HepG2 (cell line): ENCODE results near the gene CD151. TPM values are rescaled to one million over a fixed set of nuclear protein-coding genes. Genes with fewer than 3 reads are reported as not detected.

Source experiments
- BRD4 ChIP-seq: sonication (generic); formaldehyde crosslinking; IDR thresholded peaks from 2 replicates; pipeline ENCODE4 v1.4.0; 2020; ENCODE audit warnings: missing genetic modification reagents
- KDM3A ChIP-seq: IDR thresholded peaks from 2 replicates; pipeline ENCODE4 v1.6.1; 2018; ENCODE audit warnings: low read depth, missing compliant biosample characterization
- KLF9 ChIP-seq: IDR thresholded peaks from 2 replicates; pipeline ENCODE4 v1.6.1; 2016; ENCODE audit warnings: low read depth
- MEIS2 ChIP-seq: sonication (generic); formaldehyde crosslinking; IDR thresholded peaks from 2 replicates; pipeline ENCODE4 v1.9.0; 2021; ENCODE audit warnings: mild to moderate bottlenecking, missing genetic modification reagents
- NCOA2 ChIP-seq: sonication (generic); formaldehyde crosslinking; IDR thresholded peaks from 2 replicates; pipeline ENCODE4 v1.8.0; 2022; ENCODE audit warnings: inconsistent platforms
- PAWR ChIP-seq: sonication (generic); formaldehyde crosslinking; IDR thresholded peaks from 2 replicates; pipeline ENCODE4 v1.4.0; 2020; ENCODE audit warnings: missing genetic modification reagents, mild to moderate bottlenecking, borderline replicate concordance
- PHF21A ChIP-seq: sonication (generic); formaldehyde crosslinking; IDR thresholded peaks from 2 replicates; pipeline ENCODE4 v1.5.0; 2020; ENCODE audit warnings: mild to moderate bottlenecking, missing genetic modification reagents
- PLRG1 ChIP-seq: fragments of 450-650 bp; conservative IDR thresholded peaks from 2 replicates; pipeline ENCODE4 v1.6.1; 2016
- PLSCR1 ChIP-seq: sonication (generic); formaldehyde crosslinking; IDR thresholded peaks from 2 replicates; pipeline ENCODE4 v1.5.0; 2020; ENCODE audit warnings: missing genetic modification reagents, mild to moderate bottlenecking, borderline replicate concordance
- POLR2AphosphoS5 ChIP-seq: IDR thresholded peaks from 2 replicates; pipeline ENCODE4 v1.6.1; 2012; ENCODE audit warnings: low read depth, low read length
- REPIN1 ChIP-seq: sonication (generic); formaldehyde crosslinking; IDR thresholded peaks from 2 replicates; pipeline ENCODE4 v1.8.0; 2022; ENCODE audit warnings: missing genetic modification reagents, low read depth, mild to moderate bottlenecking, borderline replicate concordance
- STAG1 ChIP-seq: sonication (generic); formaldehyde crosslinking; IDR thresholded peaks from 2 replicates; pipeline ENCODE4 v1.4.0; 2020; ENCODE audit warnings: missing genetic modification reagents
- TBL1XR1 ChIP-seq: fragments of 150-350 bp; IDR thresholded peaks from 2 replicates; pipeline ENCODE4 v1.6.1; 2014; ENCODE audit warnings: borderline replicate concordance, low read length; ENCODE audit not compliant: partially characterized antibody
- WIZ ChIP-seq: sonication (generic); formaldehyde crosslinking; IDR thresholded peaks from 2 replicates; pipeline ENCODE4 v1.5.1; 2020; ENCODE audit warnings: mild to moderate bottlenecking, missing genetic modification reagents
- YEATS4 ChIP-seq: sonication (generic); formaldehyde crosslinking; IDR thresholded peaks from 2 replicates; pipeline ENCODE4 v1.4.0; 2020; ENCODE audit warnings: missing genetic modification reagents, borderline replicate concordance
- ZNF234 ChIP-seq: sonication (generic); formaldehyde crosslinking; conservative IDR thresholded peaks from 2 replicates; pipeline ENCODE4 v1.5.1; 2020; ENCODE audit warnings: mild to moderate bottlenecking, missing genetic modification reagents
- ZNF260 ChIP-seq: sonication (generic); formaldehyde crosslinking; IDR thresholded peaks from 2 replicates; pipeline ENCODE4 v1.4.0; 2020; ENCODE audit warnings: missing genetic modification reagents, low read depth, mild to moderate bottlenecking, borderline replicate concordance
- ZNF468 ChIP-seq: sonication (generic); formaldehyde crosslinking; IDR thresholded peaks from 2 replicates; pipeline ENCODE4 v1.8.0; 2022; ENCODE audit warnings: mild to moderate bottlenecking, moderate library complexity, missing genetic modification reagents
- ZNF670 ChIP-seq: sonication (generic); formaldehyde crosslinking; IDR thresholded peaks from 2 replicates; pipeline ENCODE4 v1.8.0; 2022; ENCODE audit warnings: mild to moderate bottlenecking, missing genetic modification reagents, borderline replicate concordance
- ZNF737 ChIP-seq: sonication (generic); formaldehyde crosslinking; IDR thresholded peaks from 2 replicates; pipeline ENCODE4 v1.5.0; 2020; ENCODE audit warnings: missing genetic modification reagents, mild to moderate bottlenecking, borderline replicate concordance
- ZNF747 ChIP-seq: sonication (generic); formaldehyde crosslinking; IDR thresholded peaks from 2 replicates; pipeline ENCODE4 v1.8.1; 2023; ENCODE audit warnings: missing genetic modification reagents, mild to moderate bottlenecking, borderline replicate concordance
- polyA plus RNA-seq, 8 experiments: library from polyadenylated mRNA; depleted of rRNA in 3 of 8; stranded (reverse) in 7 of 8; unstranded in 1 of 8; fragments of >200 nt; fragmentation: Illumina TruSeq in 4 of 8; extraction: Trizol in 4 of 8; gene quantifications; 2 replicates each; pipeline versions ENCODE4 v1.2.1 to v1.2.3, GENCODE V29; 2011 to 2016; ENCODE audit warnings: low read depth in 4 of 8, missing spikeins in 1 of 8, mixed read lengths in 1 of 8; ENCODE audit not compliant: insufficient read depth in 1 of 8
- total RNA-seq, 5 experiments: library from RNA; depleted of rRNA; stranded (reverse); fragments of >200 nt; fragmentation: Illumina TruSeq; extraction: Trizol; gene quantifications; 2 replicates each; pipeline ENCODE4 v1.2.3, GENCODE V29; 2016; ENCODE audit warnings: low read depth in 1 of 5
- TF ChIP-seq, protein P1 (sequence below): sonication (generic); formaldehyde crosslinking; IDR thresholded peaks from 2 replicates; pipeline ENCODE4 v1.5.1; 2020; ENCODE audit warnings: missing genetic modification reagents, mild to moderate bottlenecking, borderline replicate concordance
- TF ChIP-seq, protein P2 (sequence below): sonication (generic); formaldehyde crosslinking; IDR thresholded peaks from 2 replicates; pipeline ENCODE4 v1.4.0; 2020; ENCODE audit warnings: mild to moderate bottlenecking, low read depth, missing genetic modification reagents
- TF ChIP-seq, protein P3 (sequence below): sonication (generic); formaldehyde crosslinking; IDR thresholded peaks from 2 replicates; pipeline ENCODE4 v1.5.0; 2020; ENCODE audit warnings: missing genetic modification reagents

The CD151 gene
- total and polyA plus RNA-seq, 2 of the 13 experiments (the other 11 are each of a cell fraction or from before 2014, with no cell fraction given) = 125 to 197 TPM

- TF ChIP-seq, protein P1, sequence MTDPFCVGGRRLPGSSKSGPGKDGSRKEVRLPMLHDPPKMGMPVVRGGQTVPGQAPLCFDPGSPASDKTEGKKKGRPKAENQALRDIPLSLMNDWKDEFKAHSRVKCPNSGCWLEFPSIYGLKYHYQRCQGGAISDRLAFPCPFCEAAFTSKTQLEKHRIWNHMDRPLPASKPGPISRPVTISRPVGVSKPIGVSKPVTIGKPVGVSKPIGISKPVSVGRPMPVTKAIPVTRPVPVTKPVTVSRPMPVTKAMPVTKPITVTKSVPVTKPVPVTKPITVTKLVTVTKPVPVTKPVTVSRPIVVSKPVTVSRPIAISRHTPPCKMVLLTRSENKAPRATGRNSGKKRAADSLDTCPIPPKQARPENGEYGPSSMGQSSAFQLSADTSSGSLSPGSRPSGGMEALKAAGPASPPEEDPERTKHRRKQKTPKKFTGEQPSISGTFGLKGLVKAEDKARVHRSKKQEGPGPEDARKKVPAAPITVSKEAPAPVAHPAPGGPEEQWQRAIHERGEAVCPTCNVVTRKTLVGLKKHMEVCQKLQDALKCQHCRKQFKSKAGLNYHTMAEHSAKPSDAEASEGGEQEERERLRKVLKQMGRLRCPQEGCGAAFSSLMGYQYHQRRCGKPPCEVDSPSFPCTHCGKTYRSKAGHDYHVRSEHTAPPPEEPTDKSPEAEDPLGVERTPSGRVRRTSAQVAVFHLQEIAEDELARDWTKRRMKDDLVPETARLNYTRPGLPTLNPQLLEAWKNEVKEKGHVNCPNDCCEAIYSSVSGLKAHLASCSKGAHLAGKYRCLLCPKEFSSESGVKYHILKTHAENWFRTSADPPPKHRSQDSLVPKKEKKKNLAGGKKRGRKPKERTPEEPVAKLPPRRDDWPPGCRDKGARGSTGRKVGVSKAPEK (CRISPR knock-in tag) = no peak
- no peak for TF ChIP-seq PAWR (CRISPR knock-in tag)
- TF ChIP-seq REPIN1 (CRISPR knock-in tag) = peak; percentile 63; the same call in 1 of the 2 replicates
- TF ChIP-seq MEIS2 (CRISPR knock-in tag) = no peak; the same call in 1 of the 2 replicates
- no peak for TF ChIP-seq ZNF737 (CRISPR knock-in tag)
- TF ChIP-seq ZNF260 = no peak
- no peak for TF ChIP-seq TBL1XR1
- TF ChIP-seq ZNF670 (CRISPR knock-in tag) = no peak
- no peak for TF ChIP-seq PLRG1
- TF ChIP-seq WIZ (CRISPR knock-in tag) = 0 out of 2 replicates have a peak, but pooled peaks have one; percentile 28
- peak; percentile 62 for TF ChIP-seq KLF9
- no peak; the same call in 1 of the 2 replicates for TF ChIP-seq NCOA2
- TF ChIP-seq POLR2AphosphoS5 = peak; percentile 44; the same call in 1 of the 2 replicates
- TF ChIP-seq PLSCR1 (CRISPR knock-in tag) = no peak
- 0 out of 2 replicates have a peak, but pooled peaks have one; percentile 36 for TF ChIP-seq KDM3A (CRISPR knock-in tag)
- TF ChIP-seq ZNF468 (CRISPR knock-in tag) = no peak
- no peak for TF ChIP-seq ZNF747 (CRISPR knock-in tag)
- TF ChIP-seq STAG1 (CRISPR knock-in tag) = peak; percentile 25; the same call in 1 of the 2 replicates
- TF ChIP-seq BRD4 (CRISPR knock-in tag) = peak; percentile 62
- no peak; the same call in 1 of the 2 replicates for TF ChIP-seq ZNF234
- TF ChIP-seq YEATS4 = peak; percentile 71
- TF ChIP-seq, protein P2, sequence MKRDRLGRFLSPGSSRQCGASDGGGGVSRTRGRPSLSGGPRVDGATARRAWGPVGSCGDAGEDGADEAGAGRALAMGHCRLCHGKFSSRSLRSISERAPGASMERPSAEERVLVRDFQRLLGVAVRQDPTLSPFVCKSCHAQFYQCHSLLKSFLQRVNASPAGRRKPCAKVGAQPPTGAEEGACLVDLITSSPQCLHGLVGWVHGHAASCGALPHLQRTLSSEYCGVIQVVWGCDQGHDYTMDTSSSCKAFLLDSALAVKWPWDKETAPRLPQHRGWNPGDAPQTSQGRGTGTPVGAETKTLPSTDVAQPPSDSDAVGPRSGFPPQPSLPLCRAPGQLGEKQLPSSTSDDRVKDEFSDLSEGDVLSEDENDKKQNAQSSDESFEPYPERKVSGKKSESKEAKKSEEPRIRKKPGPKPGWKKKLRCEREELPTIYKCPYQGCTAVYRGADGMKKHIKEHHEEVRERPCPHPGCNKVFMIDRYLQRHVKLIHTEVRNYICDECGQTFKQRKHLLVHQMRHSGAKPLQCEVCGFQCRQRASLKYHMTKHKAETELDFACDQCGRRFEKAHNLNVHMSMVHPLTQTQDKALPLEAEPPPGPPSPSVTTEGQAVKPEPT (CRISPR knock-in tag) = peak; percentile 60; the same call in 1 of the 2 replicates
- TF ChIP-seq, protein P3, sequence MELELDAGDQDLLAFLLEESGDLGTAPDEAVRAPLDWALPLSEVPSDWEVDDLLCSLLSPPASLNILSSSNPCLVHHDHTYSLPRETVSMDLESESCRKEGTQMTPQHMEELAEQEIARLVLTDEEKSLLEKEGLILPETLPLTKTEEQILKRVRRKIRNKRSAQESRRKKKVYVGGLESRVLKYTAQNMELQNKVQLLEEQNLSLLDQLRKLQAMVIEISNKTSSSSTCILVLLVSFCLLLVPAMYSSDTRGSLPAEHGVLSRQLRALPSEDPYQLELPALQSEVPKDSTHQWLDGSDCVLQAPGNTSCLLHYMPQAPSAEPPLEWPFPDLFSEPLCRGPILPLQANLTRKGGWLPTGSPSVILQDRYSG = no peak
- peak; percentile 58; the same call in 1 of the 2 replicates for TF ChIP-seq PHF21A (CRISPR knock-in tag)
Measured at GRCh38 chr11:827146-827896, 5.4 kb upstream of the CD151 start (continued).
